Body of pancreas (tissue), 4 donors: ENCODE measurements around the gene MRPL9.

ENCODE experiments used
- POLR2A ChIP-seq, 3 donors: fragments of 450-650 bp; IDR thresholded peaks; one replicate each; pipeline ENCODE4 v1.6.1; 2016; ENCODE audit warnings: antibody characterized with exemption in 3 of 3, mild to moderate bottlenecking in 2 of 3
- TF ChIP-seq, protein P1 (sequence below), 7 experiments: fragments of 450-650 bp in 4 of 7; fragments of 200-600 bp in 3 of 7; sonication (generic) in 3 of 7; IDR thresholded peaks; one replicate each; pipeline ENCODE4 v1.5.1; 2016 to 2019; ENCODE audit warnings: antibody characterized with exemption in 7 of 7

GRCh38 chr1:151723726-151724370 is 39.4 kb downstream of the MRPL9 start:
- TF ChIP-seq, protein P1, sequence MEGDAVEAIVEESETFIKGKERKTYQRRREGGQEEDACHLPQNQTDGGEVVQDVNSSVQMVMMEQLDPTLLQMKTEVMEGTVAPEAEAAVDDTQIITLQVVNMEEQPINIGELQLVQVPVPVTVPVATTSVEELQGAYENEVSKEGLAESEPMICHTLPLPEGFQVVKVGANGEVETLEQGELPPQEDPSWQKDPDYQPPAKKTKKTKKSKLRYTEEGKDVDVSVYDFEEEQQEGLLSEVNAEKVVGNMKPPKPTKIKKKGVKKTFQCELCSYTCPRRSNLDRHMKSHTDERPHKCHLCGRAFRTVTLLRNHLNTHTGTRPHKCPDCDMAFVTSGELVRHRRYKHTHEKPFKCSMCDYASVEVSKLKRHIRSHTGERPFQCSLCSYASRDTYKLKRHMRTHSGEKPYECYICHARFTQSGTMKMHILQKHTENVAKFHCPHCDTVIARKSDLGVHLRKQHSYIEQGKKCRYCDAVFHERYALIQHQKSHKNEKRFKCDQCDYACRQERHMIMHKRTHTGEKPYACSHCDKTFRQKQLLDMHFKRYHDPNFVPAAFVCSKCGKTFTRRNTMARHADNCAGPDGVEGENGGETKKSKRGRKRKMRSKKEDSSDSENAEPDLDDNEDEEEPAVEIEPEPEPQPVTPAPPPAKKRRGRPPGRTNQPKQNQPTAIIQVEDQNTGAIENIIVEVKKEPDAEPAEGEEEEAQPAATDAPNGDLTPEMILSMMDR (IDR thresholded peaks at IDR 0.05), result no peak
- no peak for TF ChIP-seq POLR2A (IDR thresholded peaks at IDR 0.05)
